ENCODE measurements around the gene MAP3K19.

MAP3K19 gene

GRCh38 chr2:134919341-134920210, 127.7 kb downstream of the MAP3K19 start:
- peak; percentile 37 for DNase-seq

GRCh38 chr2:134918526-134919340, 128.5 kb downstream of the MAP3K19 start, which contains the start of gene CCNT2:
Gene CCNT2, plus strand, starts transcription at chr2:134918822. Its CDS starts 33 bp downstream, at chr2:134918855.
- peak; percentile 99 for DNase-seq

- DNase-seq = peak; percentile 98
Observed at GRCh38 chr2:134917888-134918525, 129.2 kb downstream of the MAP3K19 start.

GRCh38 chr2:134917360-134917865, 129.8 kb downstream of the MAP3K19 start:
- no peak for DNase-seq
